ENCODE measurements around the gene TICRR.

TICRR gene

DNA sequence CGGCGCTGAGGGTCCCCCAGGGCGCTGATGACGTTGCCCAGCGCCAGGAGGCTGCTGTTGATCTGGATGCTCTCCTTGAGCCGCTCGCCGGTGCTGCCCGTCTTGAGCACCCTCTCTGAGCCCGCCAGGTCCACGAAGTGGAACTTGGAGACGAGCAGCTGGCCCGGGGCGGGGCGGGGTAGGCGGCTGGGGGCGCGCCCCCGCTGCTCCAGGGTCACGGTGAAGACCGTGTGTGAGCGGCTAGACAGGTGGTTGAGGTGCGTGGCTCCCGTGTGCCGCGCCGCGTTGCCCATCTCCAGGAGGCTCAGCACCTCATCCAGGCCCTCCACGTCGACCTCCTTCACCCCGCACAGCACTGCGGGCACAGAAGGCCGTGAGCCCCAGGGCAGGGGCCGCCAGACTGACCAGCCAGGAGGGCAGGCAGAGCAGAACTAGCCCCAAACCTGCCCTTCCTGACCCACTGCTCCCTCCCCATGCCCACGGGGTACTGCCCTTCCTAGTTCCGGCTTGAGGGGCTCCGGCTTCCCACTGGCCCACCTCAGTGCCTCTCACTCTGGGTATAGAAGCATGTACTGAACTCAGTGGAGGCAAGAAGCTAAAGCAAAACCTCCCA lies 73.8 kb downstream of the TICRR start:
- Histone ChIP-seq H2BK12ac (ENCODE audit: low read length) (no peak overlapping the region), H3K4me1 (ENCODE audit: control insufficient read depth in 1 of 2, insufficient read depth in 2 of 2, low read length in 2 of 2) (no peaks in the 10 kb centered on the region), H3K9me3 (ENCODE audit: insufficient read depth, low read depth, low read length) (no peaks in the 10 kb centered on the region), H3K4me3 (ENCODE audit: low read depth, low read length) (no peak overlapping the region), H2BK120ac (ENCODE audit: insufficient read depth, low read length, poor library complexity) (no peak overlapping the region), H2AFZ (ENCODE audit: insufficient read depth, low read length, poor library complexity) (no peak overlapping the region), H4K12ac (ENCODE audit: low read depth, low read length) (no peak overlapping the region), H3K4me2 (ENCODE audit: low read length) (no peak overlapping the region), H2AK5ac (ENCODE audit: low read length) (no peak overlapping the region), H4K91ac (ENCODE audit: low read depth, low read length) (no peak overlapping the region), H3K4ac (ENCODE audit: low read depth, low read length) (no peak overlapping the region), H3K79me2 (ENCODE audit: control insufficient read depth, insufficient read depth, low read length, poor library complexity) (no peaks in the 10 kb centered on the region), H3K14ac (ENCODE audit: low read length) (no peak overlapping the region), H2BK5ac (ENCODE audit: low read depth, low read length, poor library complexity) (no peak overlapping the region), H3K79me1 (ENCODE audit: low read length) (no peaks in the 10 kb centered on the region), H4K8ac (ENCODE audit: low read depth, low read length) (no peak overlapping the region), H3K23ac (ENCODE audit: low read length) (no peak overlapping the region), H3K27ac (ENCODE audit: low read depth, low read length) (no peak overlapping the region), H3K36me3 (ENCODE audit: control insufficient read depth in 1 of 2, insufficient read depth in 2 of 2, low read length in 2 of 2) (peaks cover 27% of the 10 kb centered on the region in 2 experiments), H3K9ac (ENCODE audit: low read length) (no peak overlapping the region), H3K18ac (ENCODE audit: low read length) (no peak overlapping the region), H3K27me3 (ENCODE audit: insufficient read depth, low read length) (no peaks in the 10 kb centered on the region)
- WGBS (ENCODE audit: extremely low coverage, insufficient coverage, insufficient read length) = no CpG with 5 or more reads among the region's 37 CpGs
- no peak for DNase-seq

DNA sequence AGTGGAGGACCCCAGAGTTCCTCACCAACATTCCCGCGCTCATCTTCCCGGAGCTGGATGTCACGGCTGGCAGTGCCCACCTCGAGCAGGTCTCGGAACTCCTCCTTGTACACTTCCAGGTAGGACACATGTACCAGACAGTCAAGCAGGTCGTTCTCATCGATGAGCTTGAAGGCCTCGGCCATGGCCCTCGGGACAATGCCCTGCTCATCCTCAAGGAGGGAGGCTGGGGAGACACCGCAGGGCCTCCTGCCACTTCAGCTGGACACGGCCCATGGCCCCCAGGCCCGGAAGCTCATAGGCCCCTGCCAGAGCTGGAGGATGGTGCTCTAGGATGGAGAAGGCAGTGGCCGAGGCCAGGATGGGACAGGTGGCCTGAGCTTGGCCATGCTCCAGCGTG lies 74.4 kb downstream of the TICRR start:
- no peak overlapping the region for H2BK12ac ChIP-seq (ENCODE audit: low read length)
- no peak overlapping the region for H3K23ac ChIP-seq (ENCODE audit: low read length)
- DNase-seq = no peak
- no peak overlapping the region for H3K27ac ChIP-seq (ENCODE audit: low read depth, low read length)
- no peak overlapping the region for H2BK120ac ChIP-seq (ENCODE audit: insufficient read depth, low read length, poor library complexity)
- H3K79me2 ChIP-seq (ENCODE audit: control insufficient read depth, insufficient read depth, low read length, poor library complexity) = peaks cover under 1% of the 10 kb centered on the region
- no peak overlapping the region for H3K18ac ChIP-seq (ENCODE audit: low read length)
- H3K4ac ChIP-seq (ENCODE audit: low read depth, low read length) = no peak overlapping the region
- no peak overlapping the region for H2BK5ac ChIP-seq (ENCODE audit: low read depth, low read length, poor library complexity)
- no peak overlapping the region for H4K8ac ChIP-seq (ENCODE audit: low read depth, low read length)
- no peak overlapping the region for H2AFZ ChIP-seq (ENCODE audit: insufficient read depth, low read length, poor library complexity)
- H3K9ac ChIP-seq (ENCODE audit: low read length) = no peak overlapping the region
- H3K4me3 ChIP-seq (ENCODE audit: low read depth, low read length) = no peak overlapping the region
- H3K4me2 ChIP-seq (ENCODE audit: low read length) = no peak overlapping the region
- H4K12ac ChIP-seq (ENCODE audit: low read depth, low read length) = no peak overlapping the region
- no peak overlapping the region for H2AK5ac ChIP-seq (ENCODE audit: low read length)
- H3K4me1 ChIP-seq (ENCODE audit: control insufficient read depth in 1 of 2, insufficient read depth in 2 of 2, low read length in 2 of 2) = peaks cover 5 to 6% of the 10 kb centered on the region in 2 experiments
- no CpG with 5 or more reads among the region's 15 CpGs for WGBS (ENCODE audit: extremely low coverage, insufficient coverage, insufficient read length)
- peaks cover 1% of the 10 kb centered on the region for H3K79me1 ChIP-seq (ENCODE audit: low read length)
- peaks cover 26 to 27% of the 10 kb centered on the region in 2 experiments for H3K36me3 ChIP-seq (ENCODE audit: control insufficient read depth in 1 of 2, insufficient read depth in 2 of 2, low read length in 2 of 2)
- H3K27me3 ChIP-seq (ENCODE audit: insufficient read depth, low read length) = no peaks in the 10 kb centered on the region
- no peak overlapping the region for H3K14ac ChIP-seq (ENCODE audit: low read length)
- no peak overlapping the region for H4K91ac ChIP-seq (ENCODE audit: low read depth, low read length)
- H3K9me3 ChIP-seq (ENCODE audit: insufficient read depth, low read depth, low read length) = no peaks in the 10 kb centered on the region

DNA sequence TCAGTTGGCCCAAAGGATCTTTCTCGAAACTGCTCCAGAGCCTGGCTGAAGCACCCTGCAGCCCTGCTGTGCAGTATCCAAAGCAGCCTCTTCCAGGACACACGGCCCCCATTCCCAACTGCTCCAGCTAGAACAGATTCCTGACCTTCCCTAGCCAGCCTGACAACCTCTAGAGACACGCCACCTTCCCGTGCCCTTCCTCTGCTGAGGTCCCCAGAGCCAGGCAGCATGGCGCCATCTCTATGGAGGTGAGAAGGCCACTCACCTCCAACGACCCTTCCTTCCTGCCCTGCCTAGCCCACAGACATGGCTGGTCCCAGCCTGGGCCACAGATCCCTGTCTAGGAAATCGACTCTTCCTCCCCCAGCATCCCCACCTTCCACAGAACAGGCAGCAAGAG lies 76.9 kb downstream of the TICRR start:
- H2BK120ac ChIP-seq (ENCODE audit: insufficient read depth, low read length, poor library complexity) = no peak overlapping the region
- no peaks in the 10 kb centered on the region for H3K9me3 ChIP-seq (ENCODE audit: insufficient read depth, low read depth, low read length)
- H3K4me1 ChIP-seq (ENCODE audit: control insufficient read depth in 1 of 2, insufficient read depth in 2 of 2, low read length in 2 of 2) = peaks cover 5 to 6% of the 10 kb centered on the region in 2 experiments
- H2AK5ac ChIP-seq (ENCODE audit: low read length) = no peak overlapping the region
- H3K18ac ChIP-seq (ENCODE audit: low read length) = no peak overlapping the region
- peak overlapping the region; percentile 12 for H3K9ac ChIP-seq (ENCODE audit: low read length)
- no peak overlapping the region for H2AFZ ChIP-seq (ENCODE audit: insufficient read depth, low read length, poor library complexity)
- DNase-seq = no peak
- no peak overlapping the region for H2BK12ac ChIP-seq (ENCODE audit: low read length)
- no CpG with 5 or more reads among the region's 7 CpGs for WGBS (ENCODE audit: extremely low coverage, insufficient coverage, insufficient read length)
- no peak overlapping the region for H2BK5ac ChIP-seq (ENCODE audit: low read depth, low read length, poor library complexity)
- no peak overlapping the region for H3K4me3 ChIP-seq (ENCODE audit: low read depth, low read length)
- H3K27me3 ChIP-seq (ENCODE audit: insufficient read depth, low read length) = peaks cover 4% of the 10 kb centered on the region
- H3K27ac ChIP-seq (ENCODE audit: low read depth, low read length) = no peak overlapping the region
- no peak overlapping the region for H3K4ac ChIP-seq (ENCODE audit: low read depth, low read length)
- H3K4me2 ChIP-seq (ENCODE audit: low read length) = no peak overlapping the region
- H3K79me2 ChIP-seq (ENCODE audit: control insufficient read depth, insufficient read depth, low read length, poor library complexity) = peaks cover 6% of the 10 kb centered on the region
- no peak overlapping the region for H4K12ac ChIP-seq (ENCODE audit: low read depth, low read length)
- H3K79me1 ChIP-seq (ENCODE audit: low read length) = peaks cover 6% of the 10 kb centered on the region
- H3K36me3 ChIP-seq (ENCODE audit: control insufficient read depth in 1 of 2, insufficient read depth in 2 of 2, low read length in 2 of 2) = peaks cover 9 to 13% of the 10 kb centered on the region in 2 experiments
- no peak overlapping the region for H4K8ac ChIP-seq (ENCODE audit: low read depth, low read length)
- H4K91ac ChIP-seq (ENCODE audit: low read depth, low read length) = no peak overlapping the region
- no peak overlapping the region for H3K14ac ChIP-seq (ENCODE audit: low read length)
- no peak overlapping the region for H3K23ac ChIP-seq (ENCODE audit: low read length)

DNA sequence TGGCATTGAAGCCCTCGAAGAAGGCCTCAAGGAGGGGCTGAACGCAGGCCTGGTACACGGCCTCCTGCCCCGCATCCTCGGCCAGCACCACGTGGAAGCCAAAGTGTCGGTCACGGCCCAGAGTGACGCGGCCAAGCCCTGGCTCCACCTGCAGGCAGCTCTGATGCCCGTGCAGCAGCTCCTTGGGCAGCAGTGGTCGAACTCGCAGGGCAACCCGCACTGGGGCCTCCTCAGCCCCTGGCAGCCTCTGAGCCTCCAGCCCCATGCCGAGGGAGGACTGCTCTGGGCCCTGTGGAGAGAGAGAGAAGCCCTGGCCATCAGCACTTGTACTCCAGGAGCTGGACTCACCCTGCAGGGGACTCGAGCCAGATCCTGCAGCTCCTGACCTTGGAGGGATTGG lies 77.4 kb downstream of the TICRR start:
- no peak overlapping the region for H3K4ac ChIP-seq (ENCODE audit: low read depth, low read length)
- H2BK12ac ChIP-seq (ENCODE audit: low read length) = no peak overlapping the region
- H3K23ac ChIP-seq (ENCODE audit: low read length) = no peak overlapping the region
- no peak overlapping the region for H2BK120ac ChIP-seq (ENCODE audit: insufficient read depth, low read length, poor library complexity)
- peaks cover 6% of the 10 kb centered on the region for H3K79me1 ChIP-seq (ENCODE audit: low read length)
- H3K36me3 ChIP-seq (ENCODE audit: control insufficient read depth in 1 of 2, insufficient read depth in 2 of 2, low read length in 2 of 2) = peaks cover 9 to 13% of the 10 kb centered on the region in 2 experiments
- DNase-seq = no peak
- no CpG with 5 or more reads among the region's 16 CpGs for WGBS (ENCODE audit: extremely low coverage, insufficient coverage, insufficient read length)
- no peak overlapping the region for H4K91ac ChIP-seq (ENCODE audit: low read depth, low read length)
- H3K4me2 ChIP-seq (ENCODE audit: low read length) = no peak overlapping the region
- H3K27ac ChIP-seq (ENCODE audit: low read depth, low read length) = no peak overlapping the region
- H3K9ac ChIP-seq (ENCODE audit: low read length) = no peak overlapping the region
- H4K8ac ChIP-seq (ENCODE audit: low read depth, low read length) = no peak overlapping the region
- no peaks in the 10 kb centered on the region for H3K9me3 ChIP-seq (ENCODE audit: insufficient read depth, low read depth, low read length)
- H3K18ac ChIP-seq (ENCODE audit: low read length) = no peak overlapping the region
- peaks cover 6% of the 10 kb centered on the region for H3K79me2 ChIP-seq (ENCODE audit: control insufficient read depth, insufficient read depth, low read length, poor library complexity)
- H4K12ac ChIP-seq (ENCODE audit: low read depth, low read length) = no peak overlapping the region
- H3K4me1 ChIP-seq (ENCODE audit: control insufficient read depth in 1 of 2, insufficient read depth in 2 of 2, low read length in 2 of 2) = peaks cover 5 to 6% of the 10 kb centered on the region in 2 experiments
- no peak overlapping the region for H3K14ac ChIP-seq (ENCODE audit: low read length)
- no peak overlapping the region for H3K4me3 ChIP-seq (ENCODE audit: low read depth, low read length)
- peaks cover 4% of the 10 kb centered on the region for H3K27me3 ChIP-seq (ENCODE audit: insufficient read depth, low read length)
- H2AFZ ChIP-seq (ENCODE audit: insufficient read depth, low read length, poor library complexity) = no peak overlapping the region
- no peak overlapping the region for H2BK5ac ChIP-seq (ENCODE audit: low read depth, low read length, poor library complexity)
- no peak overlapping the region for H2AK5ac ChIP-seq (ENCODE audit: low read length)

Data from trophoblast cell (in vitro differentiated cells and primary cell).